H9 (cell line): ENCODE results near the gene MSRB2. TPM values are rescaled to one million over a fixed set of nuclear protein-coding genes. Genes with fewer than 3 reads are reported as not detected.

Experiments
- DNase-seq: peaks from one replicate; pipeline ENCODE4 v3.0.0-alpha.2; 2017
- H2AFZ ChIP-seq: one replicate; pipeline ENCODE4 v1.6.1; 2013; ENCODE audit warnings: mild to moderate bottlenecking, low read length, control low read depth, moderate library complexity
- H2AK5ac ChIP-seq: 2 replicates; pipeline ENCODE4 v1.6.1; 2013; ENCODE audit warnings: low read length, control low read depth, mixed read lengths; ENCODE audit not compliant: insufficient read length
- H2BK120ac ChIP-seq: one replicate; pipeline ENCODE4 v1.6.1; 2013; ENCODE audit warnings: low read depth, mild to moderate bottlenecking, low read length, control low read depth, inconsistent platforms; ENCODE audit not compliant: poor library complexity, severe bottlenecking
- H2BK12ac ChIP-seq: 2 replicates; pipeline ENCODE4 v1.6.1; 2013; ENCODE audit warnings: low read length, control low read depth, mixed read lengths, low read depth; ENCODE audit not compliant: insufficient read length
- H2BK15ac ChIP-seq: 2 replicates; pipeline ENCODE4 v1.6.1; 2013; ENCODE audit warnings: low read depth, low read length, control low read depth
- H2BK20ac ChIP-seq: one replicate; pipeline ENCODE4 v1.6.1; 2013; ENCODE audit warnings: low read depth, mild to moderate bottlenecking, low read length, control low read depth, inconsistent platforms; ENCODE audit not compliant: poor library complexity, severe bottlenecking
- H2BK5ac ChIP-seq: 2 replicates; pipeline ENCODE4 v1.6.1; 2013; ENCODE audit warnings: low read length, control low read depth, mixed read lengths; ENCODE audit not compliant: insufficient read length
- H3K14ac ChIP-seq: 2 replicates; pipeline ENCODE4 v1.6.1; 2013; ENCODE audit warnings: low read length, control low read depth; ENCODE audit not compliant: insufficient read depth
- H3K18ac ChIP-seq: 2 replicates; pipeline ENCODE4 v1.6.1; 2013; ENCODE audit warnings: low read depth, mild to moderate bottlenecking, mixed read lengths, low read length, control low read depth; ENCODE audit not compliant: insufficient read length
- H3K23ac ChIP-seq: 2 replicates; pipeline ENCODE4 v1.6.1; 2013; ENCODE audit warnings: low read length, control low read depth, mixed read lengths, low read depth; ENCODE audit not compliant: insufficient read length
- H3K23me2 ChIP-seq: 2 replicates; pipeline ENCODE4 v1.6.1; 2013; ENCODE audit warnings: low read depth, mild to moderate bottlenecking, mixed read lengths, low read length, control low read depth; ENCODE audit not compliant: insufficient read length, poor library complexity, severe bottlenecking
- H3K27ac ChIP-seq: 2 replicates; pipeline ENCODE4 v1.5.1; 2013; ENCODE audit warnings: low read length, control low read depth, mixed read lengths, low read depth; ENCODE audit not compliant: insufficient read length
- H3K27me3 ChIP-seq: 2 replicates; pipeline ENCODE4 v1.6.1; 2013; ENCODE audit warnings: low read length, control low read depth, inconsistent platforms; ENCODE audit not compliant: insufficient read depth
- H3K4ac ChIP-seq: 2 replicates; pipeline ENCODE4 v1.6.1; 2013; ENCODE audit warnings: low read depth, mild to moderate bottlenecking, control low read depth, inconsistent platforms, low read length, moderate library complexity
- H3K4me1 ChIP-seq: 2 replicates; pipeline ENCODE4 v1.6.1; 2013; ENCODE audit warnings: low read length, control low read depth, inconsistent platforms; ENCODE audit not compliant: insufficient read depth
- H3K4me2 ChIP-seq: 2 replicates; pipeline ENCODE4 v1.6.1; 2013; ENCODE audit warnings: low read length, control low read depth, mixed read lengths; ENCODE audit not compliant: insufficient read length, insufficient read depth
- H3K56ac ChIP-seq: 2 replicates; pipeline ENCODE4 v1.6.1; 2013; ENCODE audit warnings: low read depth, mild to moderate bottlenecking, mixed read lengths, low read length, control low read depth; ENCODE audit not compliant: insufficient read length
- H3K79me1 ChIP-seq: 2 replicates; pipeline ENCODE4 v1.6.1; 2013; ENCODE audit warnings: low read depth, mild to moderate bottlenecking, moderate library complexity, low read length, control low read depth, inconsistent platforms; ENCODE audit not compliant: insufficient read depth, poor library complexity, severe bottlenecking
- H3K79me2 ChIP-seq: 2 replicates; pipeline ENCODE4 v1.6.1; 2013; ENCODE audit warnings: low read length, control low read depth, inconsistent platforms; ENCODE audit not compliant: insufficient read depth
- H3K9ac ChIP-seq: 2 replicates; pipeline ENCODE4 v1.6.1; 2013; ENCODE audit warnings: low read length, control low read depth, mixed read lengths; ENCODE audit not compliant: insufficient read length; ENCODE audit errors: extremely low read depth
- H3K9me3 ChIP-seq: one replicate; pipeline ENCODE4 v1.6.1; 2013; ENCODE audit warnings: low read depth, low read length, inconsistent platforms; ENCODE audit not compliant: control insufficient read depth
- H3T11ph ChIP-seq: one replicate; pipeline ENCODE4 v1.6.1; 2013; ENCODE audit warnings: mild to moderate bottlenecking, low read length, control low read depth, inconsistent platforms
- H4K20me1 ChIP-seq: one replicate; pipeline ENCODE4 v1.6.1; 2013; ENCODE audit not compliant: control insufficient read depth, insufficient read length, insufficient read depth
- H4K5ac ChIP-seq: 2 replicates; pipeline ENCODE4 v1.6.1; 2013; ENCODE audit warnings: low read depth, mild to moderate bottlenecking, mixed read lengths, low read length, control low read depth; ENCODE audit not compliant: insufficient read length
- H4K8ac ChIP-seq: replicated peaks from 2 replicates; pipeline ENCODE4 v1.6.1; 2013; ENCODE audit warnings: low read length, control low read depth, mixed read lengths, low read depth; ENCODE audit not compliant: insufficient read length
- H4K91ac ChIP-seq: 2 replicates; pipeline ENCODE4 v1.6.1; 2013; ENCODE audit warnings: low read depth, mild to moderate bottlenecking, moderate library complexity, mixed read lengths, low read length, control low read depth; ENCODE audit not compliant: insufficient read length
- H3K27ac Mint-ChIP-seq, 3 experiments: 2 replicates in 2 of 3; 3 replicates in 1 of 3; pipeline ENCODE4 v1.8.0; 2020 to 2021; ENCODE audit warnings: mixed read lengths in 3 of 3, mild to moderate bottlenecking in 1 of 3, moderate library complexity in 1 of 3
- H3K27me3 Mint-ChIP-seq: 2 replicates; pipeline ENCODE4 v1.8.0; 2021; ENCODE audit warnings: low read depth, mild to moderate bottlenecking, moderate library complexity, mixed read lengths
- H3K36me3 Mint-ChIP-seq, 3 experiments: 2 replicates in 2 of 3; 3 replicates in 1 of 3; pipeline ENCODE4 v1.8.0; 2020 to 2021; ENCODE audit warnings: low read depth in 3 of 3, mixed read lengths in 3 of 3; ENCODE audit not compliant: insufficient read depth in 1 of 3
- H3K4me1 Mint-ChIP-seq, 2 experiments: 2 replicates each; pipeline ENCODE4 v1.8.0; 2020; ENCODE audit warnings: mixed read lengths in 2 of 2
- H3K4me3 Mint-ChIP-seq, 2 experiments: 2 replicates in 1 of 2; 3 replicates in 1 of 2; pipeline ENCODE4 v1.8.0; 2020 to 2021; ENCODE audit warnings: mild to moderate bottlenecking in 2 of 2, mixed read lengths in 2 of 2, moderate library complexity in 1 of 2
- H3K9me3 Mint-ChIP-seq, 2 experiments: 2 replicates in 1 of 2; 3 replicates in 1 of 2; pipeline ENCODE4 v1.8.0; 2020; ENCODE audit warnings: mild to moderate bottlenecking in 2 of 2, mixed read lengths in 2 of 2, moderate library complexity in 1 of 2
- WGBS: extraction: QIAGEN DNeasy Blood & Tissue Kit; methylation state at CpG from one replicate; pipeline ENCODE4 v1.1.7; 2013; ENCODE audit warnings: missing lambda C conversion rate, low lambda C conversion rate, mixed read lengths; ENCODE audit not compliant: insufficient read length; ENCODE audit errors: extremely low coverage; 5-methylcytosine and 5-hydroxymethylcytosine counted together
- total RNA-seq: library from RNA; stranded (reverse); gene quantifications from 2 replicates; pipeline ENCODE4 v1.2.1, GENCODE V29; 2021
- TF ChIP-seq, protein P1 (sequence below): fragments of 200-600 bp; sonication (generic); conservative IDR thresholded peaks from 3 replicates; pipeline ENCODE4 v1.8.0; 2021; ENCODE audit warnings: antibody characterized with exemption, mild to moderate bottlenecking

Gene MSRB2
- total RNA-seq, 1 experiment from 2014 or later: 18.0 TPM

DNA sequence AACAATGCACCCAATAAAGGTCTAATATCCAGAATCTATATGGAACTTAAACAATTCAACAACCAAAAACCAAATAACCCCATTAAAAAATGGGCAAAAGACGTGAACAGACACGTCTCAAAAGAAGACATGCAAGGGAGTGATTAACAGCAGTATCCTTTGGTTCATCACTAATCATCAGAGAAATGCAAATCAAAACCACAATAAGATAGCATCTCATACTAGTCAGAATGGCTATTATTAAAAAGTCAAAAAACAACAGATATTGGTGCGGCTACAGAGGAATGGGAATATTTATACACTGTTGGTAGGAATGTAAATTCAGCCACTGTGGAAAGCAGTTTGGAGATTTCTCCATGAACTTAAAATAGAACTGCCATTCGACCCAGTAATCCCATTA is 46.6 kb downstream of the MSRB2 start:
- no peaks in the 10 kb centered on the region for H3K4me1 ChIP-seq
- no peak overlapping the region for H2BK5ac ChIP-seq
- H4K5ac ChIP-seq: no peak overlapping the region
- H3K23ac ChIP-seq: no peak overlapping the region
- H3T11ph ChIP-seq: no peak overlapping the region
- no peak overlapping the region for H2BK20ac ChIP-seq
- H3K9ac ChIP-seq: no peak overlapping the region
- Mint-ChIP-seq H3K4me1 (no peaks in the 10 kb centered on the region), H3K4me3 (no peak overlapping the region), H3K9me3 (no peaks in the 10 kb centered on the region), H3K27ac (no peak overlapping the region; a peak in 1 of 7 replicates), H3K36me3 (no peaks in the 10 kb centered on the region), H3K27me3 (no peaks in the 10 kb centered on the region; the same call in 1 of the 2 replicates)
- H3K18ac ChIP-seq: no peak overlapping the region
- H3K79me1 ChIP-seq: no peaks in the 10 kb centered on the region
- H2BK15ac ChIP-seq: no peak overlapping the region
- no peak overlapping the region for H3K27ac ChIP-seq
- no peaks in the 10 kb centered on the region for H3K9me3 ChIP-seq
- no peak overlapping the region for H4K8ac ChIP-seq
- no peak overlapping the region for H3K4me2 ChIP-seq
- H3K4ac ChIP-seq: no peak overlapping the region
- no peak overlapping the region for H2AK5ac ChIP-seq
- H3K56ac ChIP-seq: no peak overlapping the region
- no CpG with 5 or more reads among the region's 4 CpGs for WGBS
- H3K14ac ChIP-seq: no peak overlapping the region
- no peak overlapping the region for H4K91ac ChIP-seq
- TF ChIP-seq, protein P1, sequence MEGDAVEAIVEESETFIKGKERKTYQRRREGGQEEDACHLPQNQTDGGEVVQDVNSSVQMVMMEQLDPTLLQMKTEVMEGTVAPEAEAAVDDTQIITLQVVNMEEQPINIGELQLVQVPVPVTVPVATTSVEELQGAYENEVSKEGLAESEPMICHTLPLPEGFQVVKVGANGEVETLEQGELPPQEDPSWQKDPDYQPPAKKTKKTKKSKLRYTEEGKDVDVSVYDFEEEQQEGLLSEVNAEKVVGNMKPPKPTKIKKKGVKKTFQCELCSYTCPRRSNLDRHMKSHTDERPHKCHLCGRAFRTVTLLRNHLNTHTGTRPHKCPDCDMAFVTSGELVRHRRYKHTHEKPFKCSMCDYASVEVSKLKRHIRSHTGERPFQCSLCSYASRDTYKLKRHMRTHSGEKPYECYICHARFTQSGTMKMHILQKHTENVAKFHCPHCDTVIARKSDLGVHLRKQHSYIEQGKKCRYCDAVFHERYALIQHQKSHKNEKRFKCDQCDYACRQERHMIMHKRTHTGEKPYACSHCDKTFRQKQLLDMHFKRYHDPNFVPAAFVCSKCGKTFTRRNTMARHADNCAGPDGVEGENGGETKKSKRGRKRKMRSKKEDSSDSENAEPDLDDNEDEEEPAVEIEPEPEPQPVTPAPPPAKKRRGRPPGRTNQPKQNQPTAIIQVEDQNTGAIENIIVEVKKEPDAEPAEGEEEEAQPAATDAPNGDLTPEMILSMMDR: no peak
- H3K27me3 ChIP-seq: no peaks in the 10 kb centered on the region
- no peak overlapping the region for H2BK120ac ChIP-seq
- H3K23me2 ChIP-seq: peaks cover under 1% of the 10 kb centered on the region
- no peaks in the 10 kb centered on the region for H3K79me2 ChIP-seq
- DNase-seq: no peak
- H2AFZ ChIP-seq: no peak overlapping the region
- H4K20me1 ChIP-seq: no peaks in the 10 kb centered on the region
- no peak overlapping the region for H2BK12ac ChIP-seq
